ENCODE measurements around the gene PCCA. TPM values are rescaled to one million over a fixed set of nuclear protein-coding genes. Genes with fewer than 3 reads are reported as not detected.
"Not testable (repeated sequence)": the region's sequence is repeated elsewhere in the genome, so short reads cannot be mapped to it uniquely, and the experiment has no call there.

The PCCA gene
- total RNA-seq, 1 donor from 2014 or later, result 53.6 TPM

DNA sequence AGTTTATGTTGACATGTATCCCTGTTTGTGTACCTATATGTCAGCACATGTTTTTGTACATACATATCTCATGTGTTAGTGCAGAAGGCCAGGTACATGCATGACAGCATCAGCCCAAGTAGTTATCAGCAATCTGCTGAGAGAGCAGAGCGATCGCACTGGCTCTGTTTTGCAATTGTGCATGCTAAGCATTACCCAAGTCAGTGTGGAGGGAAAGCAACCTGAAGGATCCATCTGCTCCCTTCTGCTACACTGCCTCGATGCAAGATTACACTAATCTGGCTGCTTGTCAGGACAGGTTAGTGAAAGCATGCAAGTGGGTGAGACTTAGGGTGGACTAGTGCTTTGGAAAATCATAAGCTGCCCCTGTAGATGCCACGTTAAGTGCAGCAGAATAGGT, 211.8 kb downstream of the PCCA start:
- no peak for DNase-seq (ENCODE audit: low spot score)

DNA sequence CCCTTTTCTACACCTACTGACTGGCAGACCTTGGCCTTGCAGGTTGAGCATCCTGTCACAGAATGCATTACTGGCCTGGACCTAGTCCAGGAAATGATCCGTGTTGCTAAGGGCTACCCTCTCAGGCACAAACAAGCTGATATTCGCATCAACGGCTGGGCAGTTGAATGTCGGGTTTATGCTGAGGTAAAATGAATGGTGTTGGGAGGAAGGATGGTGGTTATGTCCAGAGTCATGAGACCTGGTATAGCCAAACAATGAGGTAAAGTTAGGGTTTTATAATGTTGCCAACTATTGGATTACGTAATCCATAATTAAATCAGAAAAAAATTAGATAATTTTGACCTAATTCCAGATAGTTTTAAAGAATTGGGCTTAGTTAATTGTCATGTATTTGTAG, 212.5 kb downstream of the PCCA start:
- DNase-seq (ENCODE audit: low spot score), result no peak

DNA sequence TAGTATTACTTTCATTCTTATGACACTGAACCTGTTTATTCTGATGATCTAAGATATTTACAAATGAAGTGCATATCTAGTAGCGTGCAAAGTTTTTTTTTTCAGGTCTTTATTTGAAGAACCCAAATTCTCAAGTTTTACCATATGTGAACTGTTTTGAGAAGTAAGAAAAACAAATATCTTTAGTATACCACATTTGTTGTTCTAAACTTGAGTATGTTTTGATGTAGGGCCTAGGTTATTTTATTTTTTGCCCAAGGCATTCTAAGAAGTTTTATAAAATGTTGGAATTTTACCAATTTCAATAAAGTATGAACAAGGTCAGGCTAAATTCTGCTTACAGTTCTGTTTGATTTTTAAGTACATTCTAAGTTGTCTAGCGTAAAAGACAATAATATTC, 213.5 kb downstream of the PCCA start:
- DNase-seq (ENCODE audit: low spot score), result no peak

DNA sequence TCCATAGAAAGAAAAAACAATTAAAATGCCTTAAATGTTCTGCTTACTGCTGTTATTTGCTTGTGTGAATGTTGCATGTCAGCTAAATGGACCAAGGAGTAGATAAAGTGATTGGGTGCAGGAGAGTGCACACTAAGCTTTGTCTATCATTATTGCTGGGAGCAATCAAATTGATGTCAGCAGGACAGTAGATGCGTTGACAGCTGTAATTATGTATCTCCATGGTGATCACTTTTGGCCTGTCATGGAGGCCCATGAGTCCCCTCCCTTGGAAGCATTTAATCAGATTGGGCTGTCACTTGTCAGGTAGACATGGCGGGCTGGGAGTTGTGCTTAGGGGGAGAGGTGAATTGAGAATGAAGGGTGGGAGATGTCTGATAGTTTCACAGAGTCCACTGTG, 215.3 kb downstream of the PCCA start:
- DNase-seq (ENCODE audit: low spot score), result no peak

DNA sequence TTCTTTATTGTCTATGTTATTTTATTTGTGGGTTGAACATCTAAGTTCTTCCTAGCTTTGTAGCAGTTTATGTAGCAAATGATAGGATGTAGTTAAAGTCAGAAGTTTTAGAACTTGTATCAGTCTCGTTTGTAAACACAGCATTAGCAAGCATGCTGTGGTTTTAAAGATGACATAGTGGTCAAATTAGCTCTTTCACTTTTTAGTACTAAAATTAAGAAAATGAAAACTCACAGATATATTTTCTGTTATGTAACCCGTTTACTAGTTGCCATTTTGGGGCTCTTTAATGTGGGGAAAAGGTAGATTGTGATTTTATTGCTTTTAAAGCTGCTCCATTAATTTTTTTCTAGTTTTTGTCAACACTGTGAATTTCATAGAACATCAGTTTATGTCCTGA, 216.5 kb downstream of the PCCA start:
- DNase-seq (ENCODE audit: low spot score), result no peak

DNA sequence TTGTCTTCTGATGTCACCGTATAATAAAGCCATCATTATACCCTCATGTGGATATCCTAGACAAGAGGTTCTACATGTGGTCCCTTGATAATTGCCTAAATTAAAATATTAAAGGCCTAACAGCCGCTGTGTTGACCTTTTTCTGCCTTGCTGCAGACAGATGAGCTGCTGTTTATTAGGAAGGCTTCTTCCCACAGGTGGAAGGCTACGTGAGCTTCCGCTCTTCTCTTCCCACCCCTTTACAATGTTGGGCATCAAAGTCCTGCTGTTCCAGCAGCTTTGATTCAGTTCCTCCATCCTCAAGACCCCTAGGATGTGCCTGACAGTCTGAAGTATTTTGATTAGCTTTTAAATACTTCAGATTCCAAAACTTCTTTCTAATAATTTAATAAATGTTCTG, 217.1 kb downstream of the PCCA start:
- no peak for DNase-seq (ENCODE audit: low spot score)

DNA sequence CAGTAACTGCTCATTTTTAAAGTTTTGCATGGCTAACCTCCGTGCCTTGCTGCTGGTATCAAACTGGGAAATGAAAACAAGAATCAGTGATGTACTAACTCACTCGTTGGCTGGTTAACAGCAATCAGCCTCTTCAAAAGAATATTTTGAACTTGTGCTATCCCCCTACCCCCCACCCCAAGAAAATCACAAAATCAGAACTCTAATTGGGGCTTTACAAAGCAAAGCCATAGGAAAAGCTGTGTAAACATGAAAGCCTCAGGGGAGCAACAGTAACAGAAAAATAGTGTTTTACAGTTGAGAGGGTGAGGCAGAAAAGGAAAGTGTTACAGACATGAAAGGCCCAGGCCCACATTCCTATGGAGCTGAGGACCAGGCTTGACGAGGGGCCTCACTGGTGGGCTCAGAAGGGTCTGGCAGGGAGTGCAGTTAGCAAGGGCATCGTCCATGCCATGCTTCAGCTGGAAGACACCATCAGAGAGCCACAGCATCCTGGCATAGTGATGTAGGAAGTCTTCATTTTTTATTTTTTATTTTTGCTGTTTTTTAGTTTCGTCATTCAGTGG, 217.6 kb downstream of the PCCA start:
- no peak for DNase-seq (ENCODE audit: low spot score)

DNA sequence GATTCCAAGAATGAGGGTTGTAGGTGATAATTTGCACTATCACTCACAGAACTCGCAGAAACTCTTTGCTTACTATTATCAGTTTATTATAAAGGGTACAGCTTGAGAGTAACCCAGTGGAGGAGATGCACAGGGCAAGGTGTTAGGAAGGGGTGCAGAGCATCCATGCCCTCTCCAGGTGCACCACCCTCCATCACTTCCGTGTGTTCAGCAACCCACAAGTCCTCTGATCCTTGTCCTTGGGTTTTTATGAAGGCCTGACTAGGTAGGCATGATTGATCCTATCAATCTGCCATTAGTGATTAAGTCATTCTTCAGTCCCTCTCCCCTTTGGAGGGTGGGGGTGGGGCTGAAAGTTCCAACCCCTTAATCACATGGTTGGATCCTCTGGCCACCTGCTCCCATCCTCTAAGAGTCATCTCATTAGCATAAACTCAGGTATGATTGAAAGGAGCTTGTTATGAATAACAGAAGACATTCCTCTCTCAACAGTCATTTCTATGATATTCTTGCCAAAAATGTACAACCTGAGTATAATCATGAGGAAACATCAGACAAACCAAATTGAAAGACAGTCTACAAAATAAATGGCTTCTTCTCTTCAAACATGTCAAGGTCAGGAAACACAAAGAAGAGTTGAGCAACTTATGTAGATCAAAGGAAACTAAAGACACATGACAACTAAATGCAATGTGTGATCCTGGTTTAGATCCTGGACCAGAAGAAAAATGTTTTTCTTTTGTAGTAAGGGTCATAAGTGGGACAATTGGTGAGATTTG, 225.4 kb downstream of the PCCA start:
- DNase-seq (ENCODE audit: low spot score), result no peak

DNA sequence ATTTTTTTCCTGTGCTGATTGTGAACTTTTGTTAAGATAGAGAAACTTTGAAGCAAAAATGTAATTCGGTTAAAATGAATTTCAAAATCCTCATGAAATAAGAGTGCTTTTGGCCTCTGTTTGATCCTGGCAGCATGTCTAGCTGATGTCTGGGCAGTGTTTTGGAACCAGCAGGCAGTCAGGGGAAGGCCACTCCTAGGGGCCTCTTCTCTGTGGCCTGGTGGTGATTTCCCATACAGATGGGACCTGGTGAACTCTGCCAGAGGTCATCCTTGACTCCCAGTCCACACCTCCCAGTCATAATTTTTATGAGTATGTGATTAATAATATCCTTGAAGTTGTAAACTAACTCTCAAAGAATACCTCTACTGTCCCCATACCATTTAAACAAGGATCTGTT, 226.6 kb downstream of the PCCA start:
- DNase-seq (ENCODE audit: low spot score), result no peak

DNA sequence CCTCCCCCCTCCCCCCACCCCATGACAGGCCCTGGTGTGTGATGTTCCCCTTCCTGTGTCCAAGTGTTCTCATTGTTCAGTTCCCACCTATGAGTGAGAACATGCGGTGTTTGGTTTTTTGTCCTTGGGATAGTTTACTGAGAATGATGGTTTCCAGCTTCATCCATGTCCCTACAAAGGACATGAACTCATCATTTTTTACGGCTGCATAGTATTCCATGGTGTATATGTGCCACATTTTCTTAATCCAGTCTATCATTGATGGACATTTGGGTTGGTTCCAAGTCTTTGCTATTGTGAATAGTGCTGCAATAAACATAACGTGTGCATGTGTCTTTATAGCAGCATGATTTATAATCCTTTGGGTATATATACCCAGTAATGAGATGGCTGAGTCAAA, 229.6 kb downstream of the PCCA start:
- DNase-seq (ENCODE audit: low spot score), result not testable (repeated sequence)

DNA sequence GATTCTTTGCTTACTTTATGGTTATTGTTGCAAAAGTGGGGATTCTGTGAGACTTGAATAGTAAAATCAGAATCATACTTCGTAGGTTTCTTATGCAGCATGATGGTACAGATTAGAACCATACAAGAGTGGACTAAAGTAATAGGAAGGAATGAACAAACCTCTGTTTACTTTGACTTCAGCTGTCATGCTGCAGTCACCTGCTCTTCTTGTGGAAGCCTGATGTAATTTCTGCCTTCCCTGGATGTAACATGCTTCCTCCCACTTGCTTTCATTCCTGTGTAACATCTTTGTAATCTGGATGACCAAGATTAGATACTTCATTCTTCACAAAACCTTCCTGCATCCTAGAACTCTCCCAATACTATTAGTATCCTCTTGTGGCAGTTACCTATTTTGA, 235.0 kb downstream of the PCCA start:
- no peak for DNase-seq (ENCODE audit: low spot score)

DNA sequence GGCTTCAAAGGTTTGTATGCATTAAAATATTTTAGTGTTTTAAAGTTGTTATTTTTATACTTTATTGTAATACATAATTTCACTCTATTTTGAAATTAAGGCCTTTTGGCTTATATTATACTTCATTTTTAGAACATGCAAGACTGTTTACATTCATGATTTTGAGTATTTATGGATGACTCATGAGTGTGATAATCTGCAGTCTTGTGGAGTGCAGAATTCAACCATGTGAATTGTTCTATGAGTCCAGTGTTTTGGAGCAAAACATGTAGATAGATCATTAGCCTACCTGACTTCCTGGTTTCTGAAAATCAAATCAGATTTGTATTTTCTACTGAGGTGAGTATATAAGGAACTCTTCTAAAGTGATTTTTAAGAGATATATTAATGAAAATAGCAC, 241.8 kb downstream of the PCCA start:
- DNase-seq (ENCODE audit: low spot score), result no peak

DNA sequence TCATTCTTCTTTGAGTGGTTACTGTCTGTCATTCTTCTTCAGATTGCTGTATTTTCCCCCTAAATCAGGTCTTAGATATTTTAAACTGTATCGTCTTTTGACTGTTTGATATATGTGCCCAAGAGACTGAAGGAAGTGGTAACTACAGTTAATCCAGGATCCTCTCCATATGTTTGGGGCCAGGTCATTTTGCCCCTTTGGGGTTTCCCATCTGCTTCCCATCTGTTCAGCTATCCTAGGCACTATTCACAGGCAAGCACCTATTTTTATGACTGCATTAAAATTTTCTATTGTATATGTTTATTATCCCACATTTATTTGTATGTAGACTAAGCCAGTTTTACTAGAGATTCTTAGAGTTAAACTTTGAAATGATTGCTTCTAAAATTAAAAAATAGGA, 244.2 kb downstream of the PCCA start:
- DNase-seq (ENCODE audit: low spot score), result no peak

DNA sequence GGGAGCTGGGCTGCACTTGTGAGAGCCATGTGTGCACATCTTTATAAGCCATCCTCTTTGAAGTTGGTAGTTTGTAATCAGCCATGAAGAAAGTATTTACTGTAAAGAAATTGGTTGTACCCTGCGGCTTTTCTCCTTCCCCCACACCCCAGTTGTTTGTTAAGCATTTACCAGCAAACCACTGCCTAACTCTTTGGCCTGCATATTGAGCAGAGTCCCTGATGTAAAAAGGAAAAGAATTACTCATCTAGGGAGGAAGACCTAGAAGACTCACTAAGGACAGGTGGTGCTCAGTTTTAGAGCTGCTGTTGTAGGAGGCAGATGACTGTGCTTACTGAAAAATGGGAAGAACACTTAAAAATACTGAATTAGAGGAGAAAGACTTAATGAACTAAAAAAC, 245.3 kb downstream of the PCCA start:
- DNase-seq (ENCODE audit: low spot score), result no peak

DNA sequence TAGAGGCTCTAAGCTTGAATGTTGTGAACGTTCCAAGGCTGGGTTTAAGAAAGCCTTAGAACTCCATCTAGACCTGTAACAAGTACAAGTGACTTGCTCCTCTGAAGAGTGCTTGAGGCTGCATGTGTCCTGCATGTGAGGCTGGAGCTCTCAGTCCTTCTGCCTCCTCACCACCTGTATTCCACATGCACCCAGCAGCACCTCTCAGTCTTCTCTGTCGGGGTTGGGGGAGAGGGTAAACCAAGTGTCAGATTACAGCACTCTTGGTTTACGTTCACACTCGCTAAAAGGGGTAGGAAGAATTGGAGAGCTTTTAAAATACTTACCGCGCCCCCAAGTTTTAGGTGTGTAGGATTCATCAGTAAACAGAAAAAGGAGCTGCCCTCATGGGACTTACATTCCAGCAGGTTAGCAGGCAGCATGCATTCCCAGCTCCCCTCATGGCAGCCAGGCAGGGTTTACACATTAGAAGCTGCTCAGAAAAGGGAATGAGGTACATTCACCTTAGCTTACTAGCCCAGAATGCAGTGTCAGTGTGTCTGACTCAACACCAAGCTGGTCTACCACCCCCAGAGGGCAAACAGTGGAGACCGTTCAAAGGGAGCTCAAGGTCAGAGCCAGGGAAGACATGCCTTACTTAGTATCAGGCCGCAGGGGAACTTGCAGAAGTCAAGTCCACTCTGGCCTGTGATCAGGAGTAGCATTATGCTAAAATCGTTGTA, 248.1 kb downstream of the PCCA start:
- no peak for DNase-seq (ENCODE audit: low spot score)

DNA sequence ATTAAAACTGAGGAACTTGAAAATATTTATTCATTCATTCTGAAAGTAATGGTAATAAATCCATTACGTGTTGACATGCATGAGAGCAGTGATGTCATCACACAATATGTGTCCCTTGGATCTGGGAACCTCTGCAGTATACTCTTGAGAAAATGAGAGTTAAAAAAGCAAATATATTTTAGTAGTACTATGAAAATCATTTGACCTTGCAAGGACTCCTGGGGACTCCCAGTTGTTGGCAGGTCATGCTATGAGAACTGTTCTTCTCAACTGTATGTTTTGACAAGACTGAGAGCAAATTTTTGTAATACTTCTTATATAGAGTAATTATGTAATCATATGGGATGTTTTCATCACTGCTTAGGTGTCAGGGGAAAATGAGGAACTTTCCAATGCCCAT, 249.4 kb downstream of the PCCA start:
- DNase-seq (ENCODE audit: low spot score), result no peak

DNA sequence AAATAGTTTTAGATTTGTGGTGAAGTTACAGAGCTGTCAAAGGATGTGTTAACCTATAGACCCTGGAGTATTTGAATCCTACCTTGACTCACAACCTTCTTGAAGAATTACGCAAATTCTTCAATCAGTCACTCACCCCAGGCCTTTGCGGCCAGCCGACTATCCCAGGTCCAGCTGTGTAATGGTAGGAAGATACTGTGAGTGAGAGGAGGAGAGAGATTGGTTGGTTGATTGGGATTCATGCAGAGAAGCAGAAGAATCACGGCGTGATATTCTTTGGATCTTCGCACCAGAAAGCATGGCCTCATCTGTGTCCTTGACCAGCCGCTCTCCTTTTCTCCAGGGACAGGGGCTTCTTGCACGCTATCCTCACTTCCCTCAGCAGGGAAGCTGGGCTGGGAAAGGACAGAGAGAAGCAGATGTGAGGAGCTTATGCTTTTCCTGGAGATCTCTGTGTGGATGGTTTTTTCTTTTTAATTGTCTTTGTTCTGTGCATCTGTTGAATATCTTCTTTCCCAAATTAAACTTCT, 250.6 kb downstream of the PCCA start:
- DNase-seq (ENCODE audit: low spot score), result no peak

DNA sequence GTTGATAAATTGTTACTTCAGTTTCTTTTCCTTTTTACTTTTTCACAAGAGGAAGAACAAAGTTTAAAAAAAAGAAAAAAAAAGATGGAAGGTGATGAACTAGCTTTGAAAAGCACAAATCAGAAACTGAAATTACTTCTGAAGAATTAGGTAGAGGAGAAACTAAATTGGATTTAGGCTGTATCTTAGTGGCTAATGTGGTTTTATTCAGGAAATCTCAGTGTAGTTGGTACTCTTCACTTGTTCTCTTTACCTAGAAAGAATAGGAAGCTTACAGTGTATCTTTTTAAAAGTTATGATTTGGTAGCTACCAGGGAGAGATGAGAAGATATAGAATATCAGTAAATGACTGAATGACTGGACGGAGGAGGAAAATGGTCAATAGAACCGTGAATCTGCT, 252.0 kb downstream of the PCCA start:
- DNase-seq (ENCODE audit: low spot score), result no peak

DNA sequence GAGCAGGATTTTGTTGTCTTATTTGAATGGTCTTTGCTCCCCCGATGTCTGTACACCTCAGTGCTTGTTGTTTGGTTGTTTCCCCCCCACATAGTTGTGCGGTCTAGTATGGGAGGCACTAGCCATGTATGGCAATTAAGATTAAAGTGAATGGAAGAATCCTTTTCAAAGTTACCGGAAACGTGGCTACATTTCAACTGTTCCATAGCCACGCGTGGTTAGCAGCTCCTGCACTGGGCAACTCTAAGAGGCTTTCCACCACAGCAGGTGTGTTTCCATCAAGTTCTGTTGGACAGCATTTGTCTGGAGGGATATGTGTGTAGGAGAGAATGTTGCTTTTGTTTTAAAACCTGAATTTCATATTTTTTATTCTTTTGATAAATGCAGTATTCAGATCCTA, 252.4 kb downstream of the PCCA start:
- DNase-seq (ENCODE audit: low spot score), result no peak

DNA sequence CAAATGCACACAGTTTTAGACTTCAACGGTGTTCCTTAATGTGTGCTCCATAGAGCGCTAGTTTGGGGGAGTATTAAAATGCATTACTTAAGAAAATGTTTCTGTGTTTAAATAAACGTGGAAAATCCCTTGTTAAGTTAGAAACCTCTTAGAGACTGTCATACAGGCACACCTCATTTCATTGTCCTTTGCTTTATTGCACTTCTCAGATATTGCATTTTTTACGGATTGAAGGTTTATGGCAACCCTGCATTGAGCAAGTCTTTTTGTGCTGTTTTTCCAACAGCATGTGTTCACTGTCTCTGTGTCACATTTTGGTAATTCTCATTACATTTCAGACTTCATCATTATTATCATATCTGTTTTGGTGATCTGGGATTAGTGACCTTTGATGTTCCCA, 255.7 kb downstream of the PCCA start:
- DNase-seq (ENCODE audit: low spot score), result no peak

DNA sequence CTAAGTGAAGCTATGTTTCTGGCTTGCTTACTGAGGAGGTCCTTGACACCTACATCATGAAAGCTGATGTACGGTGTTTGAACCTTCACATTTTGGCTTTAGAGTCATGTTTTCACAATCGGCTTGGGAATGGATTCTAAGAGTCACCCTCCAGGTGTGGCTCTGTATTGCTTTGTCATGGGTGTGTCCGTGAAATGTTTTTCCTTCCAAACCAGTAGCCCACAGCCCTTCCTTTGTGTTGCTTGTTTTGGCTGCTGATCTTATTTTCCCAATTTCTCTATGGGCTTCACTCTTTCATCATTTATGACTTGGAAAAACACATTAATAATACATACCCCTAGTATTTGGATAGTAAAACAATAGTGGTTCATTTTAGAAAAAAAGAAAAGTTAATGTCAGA, 259.1 kb downstream of the PCCA start:
- no peak for DNase-seq (ENCODE audit: low spot score)

DNA sequence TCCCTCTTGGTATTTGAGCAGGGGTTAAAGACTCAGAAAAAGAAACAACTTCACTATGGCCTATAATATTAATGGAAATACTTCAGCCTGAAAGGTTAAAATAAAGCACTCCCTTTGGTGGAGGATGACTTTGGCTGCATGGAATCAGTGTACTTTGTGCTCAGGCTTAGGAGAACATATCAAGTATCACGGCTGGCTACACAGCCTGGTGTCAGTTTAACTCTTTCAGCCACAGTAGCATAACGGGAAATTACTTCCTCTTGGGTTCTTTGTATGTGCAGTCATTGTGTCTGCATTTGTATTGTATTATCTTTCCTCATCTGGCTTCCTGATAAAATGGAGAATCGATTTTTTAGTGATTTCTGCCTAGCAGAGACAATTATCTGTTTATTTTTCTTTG, 260.7 kb downstream of the PCCA start:
- DNase-seq (ENCODE audit: low spot score), result no peak

DNA sequence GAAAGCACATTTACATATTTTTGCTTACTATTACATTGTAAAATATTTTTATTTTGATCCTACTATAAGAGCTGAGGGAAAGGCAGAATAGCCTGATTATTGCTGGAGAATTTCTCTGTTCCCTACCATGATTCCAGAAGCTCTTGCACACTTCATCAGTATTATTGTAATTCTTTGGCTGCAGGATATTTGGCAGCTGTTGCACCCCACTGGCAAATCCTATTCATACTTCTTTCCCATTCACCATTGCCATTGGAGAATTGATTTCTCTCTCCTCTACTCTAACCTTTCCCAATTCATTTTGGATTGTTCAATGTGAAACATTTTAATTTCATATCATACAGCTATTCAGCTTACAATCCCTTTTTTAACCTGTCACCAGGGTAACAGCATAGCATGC, 261.7 kb downstream of the PCCA start:
- no peak for DNase-seq (ENCODE audit: low spot score)
